ENCODE data around the gene RIN3. TPM values are rescaled to one million over a fixed set of nuclear protein-coding genes. Genes with fewer than 3 reads are reported as not detected.

Gene RIN3
- total RNA-seq, 1 donor from 2014 or later = 33.0 TPM

DNA sequence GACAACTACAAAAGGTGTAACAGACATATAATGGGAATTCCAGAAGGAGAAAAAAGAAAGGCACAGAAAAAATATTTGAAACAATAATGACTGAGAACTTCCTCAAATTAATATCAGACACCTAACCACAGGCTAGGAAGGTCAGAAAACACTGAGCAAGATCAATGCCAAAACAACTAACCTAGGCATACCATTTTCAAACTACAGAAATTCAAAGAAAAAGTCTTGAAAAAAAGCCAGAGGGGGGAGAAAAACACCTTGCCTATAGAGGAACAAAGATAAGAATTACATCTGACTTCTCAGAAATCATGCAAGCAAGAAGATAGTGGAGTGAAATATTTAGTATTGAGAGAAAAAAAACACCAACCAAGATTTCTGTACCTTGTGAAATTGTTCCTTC, 77.8 kb downstream of the RIN3 start:
- intact Hi-C loops (cut with micrococcal nuclease) = no loop called here

DNA sequence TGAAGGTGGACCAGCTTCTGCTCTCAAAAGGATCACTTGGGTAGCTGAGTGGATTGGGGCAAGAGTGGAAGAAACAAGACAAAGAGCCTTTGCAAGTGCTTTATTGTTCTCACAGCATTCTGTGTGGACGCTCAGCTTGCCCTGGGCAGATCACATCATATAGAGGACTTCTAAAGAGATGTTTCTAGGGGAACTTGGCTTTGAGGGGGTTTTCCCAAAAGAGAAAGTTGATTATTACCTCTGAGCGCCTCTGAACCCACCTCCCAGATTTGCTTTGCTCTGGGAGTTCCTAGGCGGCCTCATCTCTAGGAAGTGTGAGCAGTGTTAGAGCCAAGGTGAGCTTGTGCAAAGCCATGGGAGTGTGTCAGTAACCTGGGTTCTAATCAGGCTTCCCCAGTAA, 81.7 kb downstream of the RIN3 start:
- intact Hi-C loops (cut with micrococcal nuclease) = no loop called here

DNA sequence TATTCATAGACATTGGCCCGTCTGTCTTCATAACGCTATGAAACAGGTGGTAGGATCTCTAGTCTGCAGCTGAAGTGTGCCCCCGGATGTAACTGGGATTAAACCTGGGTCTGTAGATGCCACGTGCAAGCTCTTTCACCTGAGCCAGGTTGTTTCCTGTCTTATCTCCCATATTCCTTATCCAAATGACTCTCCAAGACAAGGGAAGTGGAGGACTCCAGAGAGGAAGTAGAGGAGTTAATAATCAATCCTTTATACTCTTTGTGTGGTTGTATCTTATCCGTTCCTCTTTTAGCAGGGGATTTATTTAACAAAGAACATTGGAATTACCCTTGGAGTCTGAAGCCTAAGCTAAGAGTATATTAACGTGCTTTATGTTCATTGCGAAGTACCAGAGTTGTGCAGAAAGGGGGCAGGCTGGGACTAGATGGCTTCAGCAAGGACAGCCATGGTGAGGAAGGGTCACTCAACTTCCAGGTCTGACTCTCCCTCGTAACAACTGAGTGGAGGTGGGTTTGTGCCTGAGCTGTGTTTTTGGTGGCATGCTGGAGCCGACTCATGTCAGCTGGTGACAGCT, 82.8 kb downstream of the RIN3 start:
- intact Hi-C loops (cut with micrococcal nuclease) = no loop called here

- intact Hi-C loops (cut with micrococcal nuclease) = no loop called here
These were observed 84.6 kb downstream of the RIN3 start for GRCh38 chr14:92597906-92598905.

DNA sequence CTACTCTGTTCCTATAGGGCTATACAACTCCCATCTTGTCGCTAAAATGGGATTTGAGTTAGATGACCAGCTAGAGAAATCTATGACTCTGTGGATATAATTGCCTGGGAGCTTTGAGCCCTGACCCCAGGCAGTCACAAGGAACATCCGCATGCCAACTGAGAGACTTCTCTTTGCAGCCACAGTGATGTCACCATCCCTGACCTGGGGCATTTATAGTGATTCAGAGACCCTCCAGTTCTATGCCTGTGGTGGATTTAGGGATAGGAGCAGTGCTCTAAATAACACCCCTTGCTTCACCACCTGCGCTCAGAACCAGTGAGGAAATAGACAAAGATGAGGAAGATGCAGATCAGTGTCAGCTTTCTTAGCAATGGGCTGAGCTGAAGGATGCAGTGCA, 86.2 kb downstream of the RIN3 start:
- intact Hi-C loops (cut with micrococcal nuclease) = loop anchor here (5.0 kb wide), 1 partner anchor 53 kb away; no protein-coding TSS in a partner anchor

- intact Hi-C loops (cut with micrococcal nuclease) = loop anchor here (5.0 kb wide), 1 partner anchor 53 kb away; no protein-coding TSS in a partner anchor
These were observed 86.9 kb downstream of the RIN3 start for GRCh38 chr14:92600318-92601053.

DNA sequence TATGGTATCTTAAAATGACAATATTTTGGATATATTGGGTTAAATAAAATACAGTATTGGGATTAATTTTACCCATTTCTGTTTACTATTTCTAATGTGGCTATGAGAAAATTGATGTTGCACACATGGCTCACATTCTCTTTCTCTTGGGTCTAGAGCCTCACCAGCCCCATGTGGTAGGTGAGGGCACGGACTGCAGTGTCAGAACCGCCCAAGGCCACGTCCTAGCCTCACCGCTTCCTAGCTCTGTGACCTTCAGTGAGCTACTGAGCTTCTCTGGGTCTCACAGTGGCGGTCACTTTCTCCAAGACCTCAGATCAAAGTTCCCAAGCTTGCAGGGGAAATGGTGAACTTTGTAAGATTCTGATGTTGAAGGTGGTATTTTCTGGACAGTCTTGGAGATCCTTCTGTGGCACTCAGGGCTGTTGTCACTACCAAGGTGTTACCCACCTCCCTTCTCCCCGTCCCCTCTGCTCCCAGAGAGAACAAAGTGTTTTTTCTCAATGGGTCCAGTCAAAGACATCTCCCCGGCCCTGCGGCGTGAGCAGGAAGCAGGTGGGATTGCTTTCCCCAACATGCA, 87.6 kb downstream of the RIN3 start:
- intact Hi-C loops (cut with micrococcal nuclease) = loop anchor here (5.0 kb wide), 1 partner anchor 54 kb away; no protein-coding TSS in a partner anchor

- intact Hi-C loops (cut with micrococcal nuclease) = loop anchor here (5.0 kb wide), 1 partner anchor 55 kb away; no protein-coding TSS in a partner anchor
These were observed 88.3 kb downstream of the RIN3 start for GRCh38 chr14:92601757-92602417.

DNA sequence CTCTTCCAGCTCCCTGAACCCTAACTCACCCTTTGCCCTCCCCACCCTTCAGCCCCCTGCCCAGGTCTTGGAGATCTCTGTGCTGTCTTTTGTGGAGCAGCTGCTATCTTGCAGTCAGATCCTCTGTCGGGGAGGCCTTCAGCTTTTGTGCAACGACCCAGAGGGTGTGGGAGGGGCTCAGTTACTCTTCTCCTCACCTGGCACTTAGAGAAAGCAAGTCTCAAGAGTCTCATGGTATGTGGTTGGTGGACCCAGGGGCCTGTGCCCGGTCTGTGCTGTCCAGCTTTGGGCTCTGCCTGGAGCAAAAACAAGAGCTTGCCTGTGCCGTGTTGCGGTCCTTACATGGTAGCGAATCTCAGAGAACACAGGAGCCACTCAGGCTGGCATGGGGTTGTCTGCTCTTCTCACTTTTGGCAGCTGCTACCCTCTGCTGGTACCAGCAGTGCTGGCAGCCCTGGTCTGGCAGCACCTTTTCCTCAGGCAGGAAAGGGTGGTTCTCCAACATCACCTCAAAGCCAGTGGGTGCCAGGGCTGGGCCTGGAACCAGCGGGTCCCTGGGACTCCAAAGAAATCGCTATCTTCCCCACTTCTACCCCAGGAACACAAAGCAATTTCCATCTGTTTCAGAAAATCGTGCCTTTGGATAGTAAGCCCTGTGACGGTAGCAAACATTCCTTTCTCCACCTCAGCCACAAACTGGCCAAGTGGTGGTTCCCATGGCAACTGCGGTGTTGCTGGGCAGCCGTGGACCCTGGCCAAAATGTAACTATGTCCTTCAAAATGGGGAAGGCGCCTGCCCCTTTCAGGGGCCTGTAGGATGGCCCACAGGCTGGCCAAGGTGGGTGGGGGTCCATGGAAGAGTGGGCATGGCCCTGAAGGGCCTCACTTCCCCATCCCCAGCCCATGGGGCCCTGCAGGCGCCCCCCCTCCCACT, 90.0 kb downstream of the RIN3 start:
- intact Hi-C loops (cut with micrococcal nuclease) = loop anchor here (5.0 kb wide), 1 partner anchor 56 kb away; no protein-coding TSS in a partner anchor

DNA sequence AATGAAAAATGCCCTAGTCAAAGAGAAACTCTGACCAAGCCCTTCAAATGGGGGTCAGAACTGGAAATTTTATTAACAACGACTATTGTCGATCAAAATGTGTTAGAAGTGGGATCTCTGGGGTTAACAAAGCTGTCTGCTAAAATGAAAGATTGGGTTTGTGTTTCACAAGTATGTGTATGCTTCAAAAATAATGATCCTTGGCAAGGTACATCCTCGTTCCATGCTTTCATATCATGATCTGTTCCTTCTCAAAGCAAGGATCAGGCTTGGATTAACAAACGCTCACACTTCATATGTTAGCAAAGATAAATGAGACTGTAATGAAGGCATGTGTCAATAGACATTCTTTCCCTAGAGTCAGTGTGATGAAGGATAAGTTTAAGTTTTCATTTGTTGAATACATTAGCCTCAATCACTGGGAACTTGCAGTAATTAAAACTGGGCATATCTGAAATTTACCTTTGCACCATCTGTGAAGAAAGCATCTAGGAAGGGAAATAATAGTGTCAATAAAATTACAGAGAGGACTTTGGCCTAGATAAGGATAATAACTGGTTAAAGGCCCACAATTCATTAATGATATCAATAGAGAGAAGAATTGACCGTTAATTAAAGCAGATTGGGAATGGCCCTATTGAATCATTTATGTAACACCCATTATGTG, 91.8 kb downstream of the RIN3 start:
- intact Hi-C loops (cut with micrococcal nuclease) = no loop called here

DNA sequence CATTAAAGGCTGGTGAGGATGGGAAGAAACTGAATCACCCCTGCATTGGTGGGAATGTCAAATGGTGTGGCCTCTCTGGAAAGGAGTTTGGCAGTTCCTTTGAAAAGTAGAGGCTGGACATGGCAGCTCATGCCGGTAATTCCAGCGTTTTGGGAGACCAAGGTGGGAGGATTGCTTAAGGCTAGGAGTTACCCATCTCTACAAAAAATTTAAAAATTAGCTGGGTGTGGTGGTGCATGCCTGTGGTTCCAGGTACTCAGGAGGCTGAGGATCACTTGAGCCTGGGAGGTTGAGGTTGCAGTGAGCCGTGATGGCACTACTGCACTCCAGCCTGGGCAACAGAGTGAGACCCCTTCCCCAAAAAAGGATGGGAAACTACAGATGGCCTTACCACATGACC, 93.7 kb downstream of the RIN3 start:
- intact Hi-C loops (cut with micrococcal nuclease) = no loop called here

- intact Hi-C loops (cut with micrococcal nuclease) = no loop called here
These were observed 94.3 kb downstream of the RIN3 start for GRCh38 chr14:92607702-92608429.

DNA sequence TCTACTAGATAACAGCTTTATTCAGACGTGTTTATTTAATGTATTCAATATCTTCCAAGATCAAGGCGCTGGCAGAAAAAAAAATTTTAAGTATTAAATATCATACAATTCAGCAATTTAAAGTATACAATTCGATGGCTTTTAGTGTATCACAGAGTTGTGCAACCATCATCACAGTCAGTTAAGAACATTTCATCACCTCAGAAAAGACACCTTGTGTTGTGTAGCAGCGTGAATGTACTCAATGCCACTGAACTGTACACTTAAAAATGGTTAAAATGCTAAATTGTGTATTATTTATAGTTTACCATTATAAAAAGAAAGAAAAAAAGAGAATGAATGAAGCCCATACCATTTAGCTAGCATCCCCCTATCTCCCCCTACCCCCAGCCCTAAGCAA, 96.4 kb downstream of the RIN3 start:
- intact Hi-C loops (cut with micrococcal nuclease) = loop anchor here (5.0 kb wide), 1 partner anchor 72 kb away; no protein-coding TSS in a partner anchor

- intact Hi-C loops (cut with micrococcal nuclease) = loop anchor here (5.0 kb wide), 1 partner anchor 71 kb away; no protein-coding TSS in a partner anchor
These were observed 97.3 kb downstream of the RIN3 start for GRCh38 chr14:92610849-92611271.

- intact Hi-C loops (cut with micrococcal nuclease) = loop anchor here (5.0 kb wide), 1 partner anchor 69 kb away; no protein-coding TSS in a partner anchor
These were observed 99.6 kb downstream of the RIN3 start for GRCh38 chr14:92613008-92613658.

DNA sequence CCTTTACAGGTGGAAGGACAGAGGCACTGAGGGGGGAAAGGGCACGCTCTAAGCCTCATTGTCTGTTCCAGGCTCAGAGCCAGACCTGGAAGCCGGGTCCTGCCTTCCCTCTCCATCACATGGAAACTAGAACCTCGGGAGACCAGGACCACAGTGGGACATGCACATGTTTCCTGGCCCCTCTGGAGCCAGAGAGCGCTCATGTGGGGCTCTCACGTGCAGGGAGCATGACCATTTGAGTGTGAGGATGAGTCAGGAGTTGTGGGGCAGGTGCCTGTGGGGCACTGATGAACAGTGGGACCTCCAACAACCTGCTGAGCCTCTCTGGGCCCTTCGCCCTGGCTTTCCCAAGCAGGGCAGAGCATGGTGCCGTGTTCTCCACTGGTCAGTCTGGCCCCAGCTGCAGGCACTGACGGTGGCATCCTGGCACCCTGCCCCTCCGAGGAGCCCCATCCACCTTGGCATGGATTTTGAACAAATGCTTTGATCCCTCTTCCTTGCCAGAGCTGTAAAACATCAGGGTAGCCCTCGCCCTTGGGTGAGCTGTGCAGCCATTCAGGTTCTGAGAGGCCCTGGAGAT, 100.2 kb downstream of the RIN3 start:
- intact Hi-C loops (cut with micrococcal nuclease) = loop anchor here (5.0 kb wide), 1 partner anchor 69 kb away; no protein-coding TSS in a partner anchor

DNA sequence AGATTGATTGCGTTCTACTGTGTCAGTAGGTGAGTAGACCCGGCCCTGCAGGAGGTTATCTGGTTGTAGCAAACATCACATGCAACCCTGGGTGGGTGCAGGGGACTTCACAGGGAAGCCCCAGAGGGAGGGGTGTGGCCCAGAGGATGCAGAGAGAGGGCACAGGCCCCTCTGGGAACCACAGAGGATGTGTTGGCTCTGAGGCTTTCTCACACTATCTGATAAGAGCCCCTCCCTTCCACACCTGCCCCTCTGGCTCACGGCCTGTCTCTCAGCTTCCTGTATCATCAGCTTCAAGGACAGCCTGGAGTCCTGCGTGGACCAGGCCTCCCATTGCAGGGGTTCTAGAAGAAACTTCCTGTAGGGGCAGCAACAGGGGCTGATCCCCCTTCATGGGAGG, 101.9 kb downstream of the RIN3 start:
- intact Hi-C loops (cut with micrococcal nuclease) = loop anchor here (1.0 kb wide), 2 partner anchors 29 to 36 kb away; no protein-coding TSS in a partner anchor
